Activated CD8-positive, alpha-beta T cell treated with anti-CD3 and anti-CD28 coated beads, Interleukin-2, amount 10 ng/mL, durations not matched to agents 7 days and 5 days (primary cell): ENCODE data around the gene TIPARP. TPM values are rescaled to one million over a fixed set of nuclear protein-coding genes. Genes with fewer than 3 reads are reported as not detected.

Experiments used
- ATAC-seq: fragments of 150-1000 bp; cut with Tn5 transposase; one replicate; pipeline ENCODE4 v1.10.0; 2021; ENCODE audit warnings: moderate library complexity
- CTCF ChIA-PET: fragments of 350-600 bp; sonication (Branson Sonifier 250); formaldehyde crosslinking; loops from one replicate; lab custom pipeline; 2021; ENCODE audit warnings: antibody characterized with exemption; lab: Charles Lee
- POLR2A ChIA-PET: fragments of 350-600 bp; sonication (Branson Sonifier 250); formaldehyde crosslinking; loops from one replicate; lab custom pipeline; 2021; ENCODE audit warnings: antibody characterized with exemption; lab: Charles Lee
- DNase-seq: peaks from one replicate; pipeline ENCODE4 v3.0.0-alpha.2; 2020
- H3K27ac Mint-ChIP-seq: one replicate; pipeline ENCODE4 v1.8.0; 2021; ENCODE audit warnings: mild to moderate bottlenecking, mixed read lengths
- H3K27me3 Mint-ChIP-seq: one replicate; pipeline ENCODE4 v1.8.0; 2021; ENCODE audit warnings: low read depth, mixed read lengths
- H3K36me3 Mint-ChIP-seq: one replicate; pipeline ENCODE4 v1.8.0; 2021; ENCODE audit warnings: low read depth, mixed read lengths
- H3K4me1 Mint-ChIP-seq: one replicate; pipeline ENCODE4 v1.8.0; 2021; ENCODE audit warnings: low read depth, mixed read lengths
- H3K4me3 Mint-ChIP-seq: one replicate; pipeline ENCODE4 v1.8.0; 2021; ENCODE audit warnings: mild to moderate bottlenecking, mixed read lengths
- H3K9me3 Mint-ChIP-seq: one replicate; pipeline ENCODE4 v1.8.0; 2022; ENCODE audit warnings: mixed read lengths; ENCODE audit not compliant: insufficient read depth
- total RNA-seq, 2 experiments: library from RNA; stranded (reverse); gene quantifications; one replicate each; pipeline ENCODE4 v1.2.3, GENCODE V29; 2021

TIPARP gene
- total RNA-seq, 2 experiments from 2014 or later, result 34.2 to 36.5 TPM

DNA sequence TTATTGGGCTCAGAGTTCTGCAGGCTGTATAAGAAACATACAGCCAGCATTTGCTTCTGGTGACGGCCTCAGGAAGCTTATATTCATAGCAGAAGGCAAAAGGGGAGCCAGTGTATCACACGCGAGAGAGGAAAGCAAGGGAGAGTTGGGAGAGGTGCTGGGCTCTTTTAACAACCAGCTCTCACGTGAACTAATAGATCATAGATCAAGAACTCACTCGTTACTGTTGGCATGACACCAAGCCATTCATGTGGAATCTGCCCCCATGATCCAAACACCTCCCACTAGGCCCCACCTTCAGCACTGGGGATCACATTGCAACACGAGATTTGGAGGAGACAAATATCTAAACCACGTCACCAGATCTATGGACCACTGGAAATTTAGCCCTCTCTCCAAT is 70.2 kb downstream of the TIPARP start:
- DNase-seq, result no peak

DNA sequence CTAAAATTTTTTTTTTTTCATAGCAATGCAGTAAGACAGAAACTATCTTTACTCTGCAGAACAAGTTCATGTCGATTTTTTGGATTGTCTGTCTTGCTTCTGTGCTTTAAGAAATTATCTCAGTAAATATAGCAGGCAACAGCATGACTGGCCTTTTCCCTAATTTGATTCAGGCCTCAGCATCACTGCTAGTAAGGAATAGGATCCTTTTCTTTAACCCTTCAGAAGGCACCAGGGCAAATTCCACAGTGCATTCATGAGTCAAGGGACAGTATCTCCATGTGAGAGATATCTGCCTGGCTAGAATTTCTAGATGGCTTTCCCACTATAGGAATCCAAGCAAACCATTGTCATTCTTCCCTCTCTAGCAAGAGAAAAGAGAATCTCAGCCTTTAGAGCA is 71.4 kb downstream of the TIPARP start:
- DNase-seq, result no peak
- ATAC-seq, result no peak
- peaks cover 8% of the 10 kb centered on the region for H3K9me3 Mint-ChIP-seq
- ChIA-PET CTCF (interaction anchor here (0.7 kb wide), 1 partner anchor 19 kb away, joined by 3 read pairs; no protein-coding TSS in a partner anchor), POLR2A (no interaction called here)
- peaks cover 4% of the 10 kb centered on the region for H3K36me3 Mint-ChIP-seq
- no peak overlapping the region for H3K27ac Mint-ChIP-seq
- no peak overlapping the region for H3K4me3 Mint-ChIP-seq
- peaks cover 4% of the 10 kb centered on the region for H3K4me1 Mint-ChIP-seq
- no peaks in the 10 kb centered on the region for H3K27me3 Mint-ChIP-seq

More for the DNA sequence above, 70.2 kb downstream of the TIPARP start:
- ChIA-PET POLR2A (no interaction called here), CTCF (no interaction called here)
- Mint-ChIP-seq H3K4me1 (peaks cover 4% of the 10 kb centered on the region), H3K9me3 (peaks cover 8% of the 10 kb centered on the region), H3K4me3 (no peak overlapping the region), H3K27me3 (no peaks in the 10 kb centered on the region), H3K36me3 (peaks cover 4% of the 10 kb centered on the region), H3K27ac (no peak overlapping the region)
- no peak for ATAC-seq

DNA sequence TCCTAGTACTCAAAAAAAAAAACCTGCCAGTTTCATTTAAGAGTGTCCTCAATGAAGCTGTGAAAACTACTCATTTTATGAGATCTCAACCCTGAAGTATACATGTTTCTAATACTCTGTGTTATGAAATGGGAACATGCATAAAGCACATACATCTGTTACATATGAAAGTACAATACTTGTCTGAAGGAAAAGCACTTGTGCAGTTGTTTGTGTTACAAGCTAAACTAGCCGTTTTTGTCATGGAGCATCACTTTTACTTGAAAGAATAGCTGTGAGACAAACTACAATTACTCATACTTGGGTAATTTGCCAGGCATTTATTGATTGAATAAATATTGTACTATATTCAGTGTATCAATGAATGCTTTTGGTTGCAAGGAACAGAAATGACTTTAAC is 72.7 kb downstream of the TIPARP start:
- Mint-ChIP-seq H3K9me3 (peaks cover 8% of the 10 kb centered on the region), H3K36me3 (peaks cover 4% of the 10 kb centered on the region), H3K27ac (no peak overlapping the region), H3K27me3 (peaks cover 2% of the 10 kb centered on the region), H3K4me3 (no peak overlapping the region), H3K4me1 (no peaks in the 10 kb centered on the region)
- no peak for DNase-seq
- CTCF ChIA-PET, result no interaction called here
- no peak for ATAC-seq
- POLR2A ChIA-PET, result no interaction called here

DNA sequence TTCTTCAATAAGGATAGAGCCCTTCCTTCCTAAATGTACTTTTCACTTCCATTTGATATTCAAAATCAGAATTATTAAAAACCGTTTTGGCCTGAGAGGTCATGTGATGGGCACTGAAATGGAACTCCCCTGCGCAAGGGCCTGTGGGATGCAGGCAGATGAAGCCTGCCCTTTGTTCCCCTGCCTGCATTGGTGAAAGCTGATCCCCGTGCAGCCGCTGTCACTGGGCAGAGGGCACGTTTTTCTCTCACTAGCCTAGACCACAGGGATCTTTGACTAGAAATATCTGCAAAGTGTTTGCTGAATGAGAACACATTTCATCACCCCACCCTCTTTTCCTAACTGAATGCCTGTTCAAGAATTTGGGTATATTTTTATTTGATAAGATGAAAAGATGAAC is 74.9 kb downstream of the TIPARP start:
- H3K36me3 Mint-ChIP-seq, result peaks cover 4% of the 10 kb centered on the region
- H3K27ac Mint-ChIP-seq, result no peak overlapping the region
- DNase-seq, result no peak

DNA sequence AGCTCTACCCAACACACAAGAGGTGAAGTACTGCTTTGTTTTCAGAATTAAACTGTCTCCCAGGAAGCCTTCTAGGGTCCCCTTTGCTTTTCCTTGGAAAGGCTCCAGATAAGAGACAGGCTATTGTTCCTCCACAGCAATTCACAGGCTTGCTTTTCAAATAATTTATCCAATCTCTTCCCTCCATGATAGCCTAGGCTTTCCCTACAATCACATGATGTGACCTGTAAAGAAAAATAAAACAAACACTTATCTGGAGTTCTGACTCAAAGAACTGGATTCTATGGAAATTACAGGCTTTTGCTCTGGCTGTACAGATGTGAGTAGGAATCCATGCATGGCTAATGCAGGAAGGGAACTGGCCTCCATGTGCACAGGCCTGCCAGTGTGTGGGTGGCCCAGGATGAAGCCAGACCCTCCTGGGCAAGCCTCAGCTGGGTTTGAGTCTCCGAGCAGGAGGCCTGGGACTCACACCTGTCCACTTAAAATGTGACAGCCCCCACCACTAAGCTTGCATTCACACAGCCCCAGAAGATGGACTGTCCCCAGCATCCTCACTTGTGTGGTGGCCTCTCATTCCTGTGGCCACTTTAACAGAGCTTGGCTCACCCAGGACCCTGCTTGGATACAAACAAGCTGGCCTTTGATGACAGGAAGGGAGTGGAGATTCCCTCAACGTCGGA is 75.9 kb downstream of the TIPARP start:
- Mint-ChIP-seq H3K27ac (no peak overlapping the region), H3K36me3 (peaks cover 4% of the 10 kb centered on the region), H3K4me3 (no peak overlapping the region), H3K27me3 (peaks cover 12% of the 10 kb centered on the region), H3K9me3 (peaks cover 8% of the 10 kb centered on the region), H3K4me1 (no peaks in the 10 kb centered on the region)
- CTCF ChIA-PET, result interaction anchor here (1.4 kb wide), 1 partner anchor 13 kb away, joined by 4 read pairs; no protein-coding TSS in a partner anchor
- ATAC-seq, result no peak
- DNase-seq, result no peak
- POLR2A ChIA-PET, result no interaction called here

More for the DNA sequence above, 74.9 kb downstream of the TIPARP start:
- no peaks in the 10 kb centered on the region for H3K4me1 Mint-ChIP-seq
- no peak for ATAC-seq
- no peak overlapping the region for H3K4me3 Mint-ChIP-seq
- ChIA-PET POLR2A (no interaction called here), CTCF (interaction anchor here (1.4 kb wide), 1 partner anchor 12 kb away, joined by 4 read pairs; no protein-coding TSS in a partner anchor)
- H3K27me3 Mint-ChIP-seq, result peaks cover 9% of the 10 kb centered on the region
- peaks cover 8% of the 10 kb centered on the region for H3K9me3 Mint-ChIP-seq

DNA sequence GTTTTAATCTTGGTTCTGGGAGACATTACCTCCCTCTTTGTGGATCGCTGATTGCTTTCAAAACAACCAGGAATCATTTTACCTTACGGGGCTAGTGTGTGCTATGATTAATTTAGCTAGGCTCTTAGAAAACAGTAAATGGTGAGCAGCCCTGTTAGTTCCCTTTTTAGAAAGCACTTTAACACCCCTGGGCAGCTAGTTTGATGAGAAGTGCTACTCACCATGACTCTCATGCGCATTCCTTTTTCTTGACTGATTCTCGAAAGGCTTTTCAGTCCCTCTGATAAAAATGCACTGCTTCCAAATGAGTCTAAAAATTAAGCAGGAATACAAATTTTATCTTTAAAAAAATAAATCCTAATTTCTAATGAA is 76.5 kb downstream of the TIPARP start:
- Mint-ChIP-seq H3K9me3 (peaks cover 8% of the 10 kb centered on the region), H3K27me3 (peaks cover 12% of the 10 kb centered on the region), H3K36me3 (peaks cover 4% of the 10 kb centered on the region), H3K4me1 (no peaks in the 10 kb centered on the region), H3K4me3 (no peak overlapping the region), H3K27ac (no peak overlapping the region)
- DNase-seq (no peak), ATAC-seq (no peak)
- POLR2A ChIA-PET, result no interaction called here
- CTCF ChIA-PET, result interaction anchor here (1.4 kb wide), 1 partner anchor 12 kb away, joined by 4 read pairs; no protein-coding TSS in a partner anchor

DNA sequence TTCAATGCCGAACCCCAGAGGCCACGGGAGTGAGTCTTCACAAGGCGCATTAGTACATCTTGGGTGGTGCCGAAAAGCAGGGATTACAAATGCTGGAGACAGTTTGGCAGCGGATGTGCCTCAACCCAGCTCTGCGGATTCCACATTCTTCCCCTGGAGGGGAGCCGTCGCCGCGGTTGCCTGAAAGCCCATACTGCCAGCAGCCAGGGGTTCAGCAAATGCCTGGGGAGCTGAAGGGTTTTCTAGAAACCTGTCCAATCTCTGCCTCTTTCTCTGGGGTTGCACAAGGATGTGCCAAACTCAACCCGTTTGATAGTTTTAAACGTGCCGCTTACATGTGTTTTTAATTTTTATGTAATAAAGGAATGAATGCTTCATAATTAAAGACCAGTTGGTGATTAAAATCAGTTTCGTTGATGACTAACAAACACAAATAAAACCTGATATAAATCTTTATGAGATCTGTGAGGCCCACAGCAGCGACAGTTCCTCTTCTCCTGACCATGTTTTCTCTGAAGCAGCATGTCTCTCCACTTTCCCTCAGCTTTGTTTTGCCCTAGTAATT is 77.2 kb downstream of the TIPARP start:
- CTCF ChIA-PET, result interaction anchor here (1.4 kb wide), 1 partner anchor 11 kb away, joined by 4 read pairs; no protein-coding TSS in a partner anchor
- H3K36me3 Mint-ChIP-seq, result peaks cover 4% of the 10 kb centered on the region
- ATAC-seq (no peak), DNase-seq (no peak)
- H3K4me1 Mint-ChIP-seq, result no peaks in the 10 kb centered on the region
- peaks cover 7% of the 10 kb centered on the region for H3K9me3 Mint-ChIP-seq
- no peak overlapping the region for H3K27ac Mint-ChIP-seq
- H3K4me3 Mint-ChIP-seq, result no peak overlapping the region
- POLR2A ChIA-PET, result no interaction called here
- H3K27me3 Mint-ChIP-seq, result peaks cover 12% of the 10 kb centered on the region

Other genes starting within 250 kb of the TIPARP start
- 100 to 1,000 TPM; 133 to 147 TPM for gene SSR3, start 119.5 kb upstream of the TIPARP start, total RNA-seq
- under 1 TPM; 0.68 to 0.81 TPM for gene LEKR1, start 151.8 kb downstream of the TIPARP start, total RNA-seq